Stomach (tissue), 9 donors: Measurements from ENCODE around the gene TAS2R60. TPM values are rescaled to one million over a fixed set of nuclear protein-coding genes. Genes with fewer than 3 reads are reported as not detected.

Experiments used
- DNase-seq, 2 donors: peaks; one replicate each; pipeline versions ENCODE4 v3.0.0 to v3.0.0-alpha.2; 2013 to 2019
- H3K27ac ChIP-seq, 5 donors: fragments of 200-600 bp in 4 of 5; sonication (generic) in 4 of 5; one replicate each; pipeline ENCODE4 v1.5.1; 2013 to 2019; ENCODE audit warnings: mild to moderate bottlenecking in 1 of 5, moderate library complexity in 1 of 5
- H3K27me3 ChIP-seq, 3 donors: fragments of 200-600 bp; sonication (generic); one replicate each; pipeline ENCODE4 v1.5.1; 2017 to 2019; ENCODE audit warnings: mixed run types in 1 of 3
- H3K36me3 ChIP-seq, 4 donors: fragments of 200-600 bp; sonication (generic); 1 replicate in 3 of 4; 2 replicates in 1 of 4; pipeline ENCODE4 v1.5.1; 2016 to 2019
- H3K4me1 ChIP-seq, 4 donors: fragments of 200-600 bp; sonication (generic); one replicate each; pipeline ENCODE4 v1.5.1; 2016 to 2019
- H3K4me3 ChIP-seq, 4 donors: fragments of 200-600 bp; sonication (generic) in 3 of 4; one replicate each; pipeline ENCODE4 v1.5.1; 2016 to 2019; ENCODE audit warnings: mild to moderate bottlenecking in 1 of 4
- H3K9me3 ChIP-seq, 4 donors: fragments of 200-600 bp; sonication (generic); one replicate each; pipeline ENCODE4 v1.5.1; 2016 to 2019
- EP300 ChIP-seq: sonication (generic); formaldehyde crosslinking; IDR thresholded peaks from one replicate; pipeline ENCODE4 v1.6.1; 2017; ENCODE audit warnings: antibody characterized with exemption
- POLR2A ChIP-seq, 4 donors: fragments of 450-650 bp; IDR thresholded peaks; one replicate each; pipeline ENCODE4 v1.6.1; 2016; ENCODE audit warnings: antibody characterized with exemption in 4 of 4, control low read depth in 2 of 4, mild to moderate bottlenecking in 1 of 4, moderate library complexity in 1 of 4
- POLR2AphosphoS5 ChIP-seq, 3 donors: sonication (generic); formaldehyde crosslinking; IDR thresholded peaks; one replicate each; pipeline ENCODE4 v1.6.1; 2016; ENCODE audit warnings: antibody characterized with exemption in 3 of 3
- WGBS, 5 donors: extraction: QIAGEN DNeasy Blood & Tissue Kit in 3 of 5; methylation state at CpG; one replicate each; pipeline versions ENCODE4 v1.1.5 to v1.1.7; 2013 to 2018; 5-methylcytosine and 5-hydroxymethylcytosine counted together
- intact Hi-C: fragments of 100-400 bp; cut with DNase I; formaldehyde crosslinking; loops from one replicate; pipeline ENCODE4 v1.15.1; 2023; ENCODE audit warnings: low total_unique reads
- polyA plus RNA-seq, 3 donors: library from polyadenylated mRNA; stranded (reverse); fragments of 200-250 nt; gene quantifications; one replicate each; pipeline ENCODE4 v1.2.3, GENCODE V29; 2013
- total RNA-seq, 5 donors: library from RNA; depleted of rRNA; stranded (reverse); fragments of >200 nt; gene quantifications; one replicate each; pipeline versions ENCODE4 v1.1.0 to v1.2.3, GENCODE V29; 2014 to 2016
- TF ChIP-seq, protein P1 (sequence below), 7 experiments: fragments of 450-650 bp in 4 of 7; fragments of 200-600 bp in 3 of 7; sonication (generic) in 3 of 7; IDR thresholded peaks; one replicate each; pipeline ENCODE4 v1.5.1; 2016 to 2019; ENCODE audit warnings: antibody characterized with exemption in 7 of 7, control low read depth in 2 of 7, mild to moderate bottlenecking in 1 of 7
- donor health status: healthy with polysubstance abuse.
- donor health status: Bipolar disorder and iron deficiency.
- donor health status: healthy.

The TAS2R60 gene
- total and polyA plus RNA-seq, 8 donors, result not detected

GRCh38 chr7:143448429-143448828 lies 5.2 kb downstream of the TAS2R60 start:
- Histone ChIP-seq H3K4me1 (no peaks in the 10 kb centered on the region), H3K9me3 (no peaks in the 10 kb centered on the region), H3K27ac (no peak overlapping the region), H3K27me3 (peaks cover 0 to 5% (median 0%) of the 10 kb centered on the region in 3 donors), H3K36me3 (no peaks in the 10 kb centered on the region), H3K4me3 (no peak overlapping the region)
- 84 to 92% (median 88%) methylated on average over 5 of the region's 5 CpGs for WGBS, 5 donors
- intact Hi-C loops, result no loop called here
- TF ChIP-seq EP300, result no peak
- no peak for TF ChIP-seq POLR2AphosphoS5 (IDR thresholded peaks at IDR 0.05)
- TF ChIP-seq POLR2A (IDR thresholded peaks at IDR 0.05), result no peak
- TF ChIP-seq, protein P1, sequence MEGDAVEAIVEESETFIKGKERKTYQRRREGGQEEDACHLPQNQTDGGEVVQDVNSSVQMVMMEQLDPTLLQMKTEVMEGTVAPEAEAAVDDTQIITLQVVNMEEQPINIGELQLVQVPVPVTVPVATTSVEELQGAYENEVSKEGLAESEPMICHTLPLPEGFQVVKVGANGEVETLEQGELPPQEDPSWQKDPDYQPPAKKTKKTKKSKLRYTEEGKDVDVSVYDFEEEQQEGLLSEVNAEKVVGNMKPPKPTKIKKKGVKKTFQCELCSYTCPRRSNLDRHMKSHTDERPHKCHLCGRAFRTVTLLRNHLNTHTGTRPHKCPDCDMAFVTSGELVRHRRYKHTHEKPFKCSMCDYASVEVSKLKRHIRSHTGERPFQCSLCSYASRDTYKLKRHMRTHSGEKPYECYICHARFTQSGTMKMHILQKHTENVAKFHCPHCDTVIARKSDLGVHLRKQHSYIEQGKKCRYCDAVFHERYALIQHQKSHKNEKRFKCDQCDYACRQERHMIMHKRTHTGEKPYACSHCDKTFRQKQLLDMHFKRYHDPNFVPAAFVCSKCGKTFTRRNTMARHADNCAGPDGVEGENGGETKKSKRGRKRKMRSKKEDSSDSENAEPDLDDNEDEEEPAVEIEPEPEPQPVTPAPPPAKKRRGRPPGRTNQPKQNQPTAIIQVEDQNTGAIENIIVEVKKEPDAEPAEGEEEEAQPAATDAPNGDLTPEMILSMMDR (IDR thresholded peaks at IDR 0.05), result no peak
- no peak for DNase-seq

- no peak overlapping the region for H3K27ac ChIP-seq
- TF ChIP-seq, protein P1 (IDR thresholded peaks at IDR 0.05), result no peak
- TF ChIP-seq POLR2AphosphoS5 (IDR thresholded peaks at IDR 0.05), result no peak
- no peak for TF ChIP-seq POLR2A (IDR thresholded peaks at IDR 0.05)
- TF ChIP-seq EP300, result no peak
- no peak overlapping the region for H3K4me3 ChIP-seq
- no peaks in the 10 kb centered on the region for H3K36me3 ChIP-seq
- H3K27me3 ChIP-seq, result peaks cover 0 to 5% (median 0%) of the 10 kb centered on the region in 3 donors
- 73 to 87% (median 82%) methylated on average over 2 to 3 of the region's 3 CpGs for WGBS, 5 donors
- no peaks in the 10 kb centered on the region for H3K9me3 ChIP-seq
- intact Hi-C loops, result no loop called here
- no peaks in the 10 kb centered on the region for H3K4me1 ChIP-seq
- DNase-seq, result no peak
Observed at GRCh38 chr7:143449793-143450192, 6.5 kb downstream of the TAS2R60 start.

GRCh38 chr7:143451122-143451521 lies 7.9 kb downstream of the TAS2R60 start:
- Histone ChIP-seq H3K27me3 (peaks cover 0 to 5% (median 0%) of the 10 kb centered on the region in 3 donors), H3K9me3 (no peaks in the 10 kb centered on the region), H3K27ac (no peak overlapping the region), H3K36me3 (no peaks in the 10 kb centered on the region), H3K4me3 (no peak overlapping the region), H3K4me1 (no peaks in the 10 kb centered on the region)
- no peak for TF ChIP-seq EP300
- TF ChIP-seq, protein P1 (IDR thresholded peaks at IDR 0.05), result no peak
- TF ChIP-seq POLR2AphosphoS5 (IDR thresholded peaks at IDR 0.05), result no peak
- no peak for TF ChIP-seq POLR2A (IDR thresholded peaks at IDR 0.05)
- intact Hi-C loops, result no loop called here
- no peak for DNase-seq

GRCh38 chr7:143451746-143452145 lies 8.5 kb downstream of the TAS2R60 start:
- 45 to 76% (median 65%) methylated on average over 1 of the region's 1 CpG for whole genome bisulfite sequencing, 5 donors
- Histone ChIP-seq H3K36me3 (no peaks in the 10 kb centered on the region), H3K27me3 (peaks cover 0 to 3% (median 0%) of the 10 kb centered on the region in 3 donors), H3K4me1 (no peaks in the 10 kb centered on the region), H3K4me3 (no peak overlapping the region), H3K27ac (no peak overlapping the region), H3K9me3 (no peaks in the 10 kb centered on the region)
- DNase-seq, result no peak
- TF ChIP-seq, protein P1 (IDR thresholded peaks at IDR 0.05), result no peak
- TF ChIP-seq POLR2A (IDR thresholded peaks at IDR 0.05) (no peak), POLR2AphosphoS5 (IDR thresholded peaks at IDR 0.05) (no peak), EP300 (no peak)
- intact Hi-C loops, result no loop called here
